Kidney (tissue), 14 donors: ENCODE measurements around the gene ADAMTS19. TPM values are rescaled to one million over a fixed set of nuclear protein-coding genes. Genes with fewer than 3 reads are reported as not detected.

Experiments
- DNase-seq, 5 donors: peaks; one replicate each; pipeline ENCODE4 v3.0.0-alpha.2; 2013 to 2020
- FAIRE-seq: peaks from 2 replicates; lab custom pipeline; 2012; peaks lifted over from hg19 to GRCh38; lab: Jason Lieb, UNC
- H3K27ac ChIP-seq, 2 donors: one replicate each; pipeline ENCODE4 v1.7.0; 2013; ENCODE audit warnings: low read depth in 2 of 2, low read length in 2 of 2, inconsistent platforms in 1 of 2
- H3K27me3 ChIP-seq: one replicate; pipeline ENCODE4 v1.7.1; 2013; ENCODE audit warnings: low read length, inconsistent platforms; ENCODE audit not compliant: control insufficient read depth, insufficient read depth
- H3K36me3 ChIP-seq, 3 donors: one replicate each; pipeline versions ENCODE4 v1.7.0 to v1.7.1; 2013; ENCODE audit warnings: low read length in 3 of 3, control low read depth in 1 of 3, inconsistent platforms in 1 of 3; ENCODE audit not compliant: insufficient read depth in 3 of 3, control insufficient read depth in 2 of 3
- H3K4me1 ChIP-seq, 3 donors: one replicate each; pipeline versions ENCODE4 v1.7.0 to v1.7.1; 2013; ENCODE audit warnings: low read length in 3 of 3, inconsistent platforms in 1 of 3, low read depth in 1 of 3; ENCODE audit not compliant: control insufficient read depth in 2 of 3, insufficient read depth in 2 of 3
- H3K4me3 ChIP-seq, 3 donors: one replicate each; pipeline versions ENCODE4 v1.7.0 to v1.8.1; 2013; ENCODE audit warnings: low read length in 3 of 3, control low read depth in 1 of 3, inconsistent platforms in 1 of 3
- H3K9ac ChIP-seq, 3 donors: one replicate each; pipeline versions ENCODE4 v1.7.0 to v1.7.1; 2013; ENCODE audit warnings: low read length in 3 of 3, control low read depth in 1 of 3, inconsistent platforms in 1 of 3
- H3K9me3 ChIP-seq, 3 donors: one replicate each; pipeline versions ENCODE4 v1.7.0 to v1.7.1; 2013; ENCODE audit warnings: low read length in 3 of 3, control low read depth in 1 of 3, inconsistent platforms in 1 of 3; ENCODE audit not compliant: control insufficient read depth in 2 of 3, insufficient read depth in 1 of 3
- intact Hi-C: fragments of 100-400 bp; cut with DNase I; formaldehyde crosslinking; loops from one replicate; pipeline ENCODE4 v1.11.1; 2022
- polyA plus RNA-seq: library from polyadenylated mRNA; stranded (reverse); fragments of 350-450 nt; fragmentation: Illumina TruSeq; extraction: RNeasy Lipid Tissue Mini Kit (QIAGEN cat#74804); gene quantifications from one replicate; pipeline ENCODE4 v1.2.3, GENCODE V29; 2014; ENCODE audit warnings: low read depth, low replicate concordance; ENCODE audit not compliant: insufficient read depth
- total RNA-seq: library from RNA; stranded (reverse); fragmentation: NEBNext Ultra II Directional; extraction: Animal tissue kit (Norgen Biotek cat#: 25700); gene quantifications from one replicate; pipeline ENCODE4 v1.2.1, GENCODE V29; 2021
- TF ChIP-seq, protein P1 (sequence below): IDR thresholded peaks from 3 replicates; pipeline ENCODE4 v1.5.1; 2012; ENCODE audit warnings: mild to moderate bottlenecking, moderate library complexity, borderline replicate concordance; ENCODE audit not compliant: insufficient read depth; ENCODE audit errors: extremely low read depth
- donor health status: control.
- donor health status: control.
- donor health status: control.
- donor health status: control.
- donor health status: control.
- donor health status: DM: yes; HTN: yes; CAD: no.
- donor health status: Normal renal cell carcinoma (clear cell type).

Gene ADAMTS19
- total and polyA plus RNA-seq, 2 donors from 2014 or later = 0.73 TPM; not detected in 1

DNA sequence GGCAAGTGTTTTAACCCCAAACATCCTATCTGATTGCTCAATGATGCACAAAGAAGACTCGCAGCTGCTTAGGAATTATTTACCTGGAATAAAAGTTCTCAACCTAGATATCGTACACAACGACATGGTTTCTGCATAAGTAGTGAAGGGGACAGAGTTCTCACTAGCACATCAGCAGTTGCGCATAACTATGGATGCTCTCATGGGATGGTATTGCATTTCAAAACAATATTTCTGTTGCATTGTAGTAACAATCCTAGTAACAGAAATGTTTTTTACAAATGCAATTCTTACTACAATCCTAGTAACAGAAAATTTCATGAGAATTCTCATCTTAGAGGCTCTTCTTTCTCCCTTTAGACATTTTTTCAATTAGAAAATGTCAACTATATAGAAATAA lies 193.3 kb downstream of the ADAMTS19 start:
- H3K9ac ChIP-seq = no peak overlapping the region
- H3K4me3 ChIP-seq = no peak overlapping the region
- H3K27me3 ChIP-seq = no peaks in the 10 kb centered on the region
- DNase-seq (no peak), FAIRE-seq (no peak)
- no peaks in the 10 kb centered on the region for H3K9me3 ChIP-seq
- intact Hi-C loops = no loop called here
- TF ChIP-seq, protein P1, sequence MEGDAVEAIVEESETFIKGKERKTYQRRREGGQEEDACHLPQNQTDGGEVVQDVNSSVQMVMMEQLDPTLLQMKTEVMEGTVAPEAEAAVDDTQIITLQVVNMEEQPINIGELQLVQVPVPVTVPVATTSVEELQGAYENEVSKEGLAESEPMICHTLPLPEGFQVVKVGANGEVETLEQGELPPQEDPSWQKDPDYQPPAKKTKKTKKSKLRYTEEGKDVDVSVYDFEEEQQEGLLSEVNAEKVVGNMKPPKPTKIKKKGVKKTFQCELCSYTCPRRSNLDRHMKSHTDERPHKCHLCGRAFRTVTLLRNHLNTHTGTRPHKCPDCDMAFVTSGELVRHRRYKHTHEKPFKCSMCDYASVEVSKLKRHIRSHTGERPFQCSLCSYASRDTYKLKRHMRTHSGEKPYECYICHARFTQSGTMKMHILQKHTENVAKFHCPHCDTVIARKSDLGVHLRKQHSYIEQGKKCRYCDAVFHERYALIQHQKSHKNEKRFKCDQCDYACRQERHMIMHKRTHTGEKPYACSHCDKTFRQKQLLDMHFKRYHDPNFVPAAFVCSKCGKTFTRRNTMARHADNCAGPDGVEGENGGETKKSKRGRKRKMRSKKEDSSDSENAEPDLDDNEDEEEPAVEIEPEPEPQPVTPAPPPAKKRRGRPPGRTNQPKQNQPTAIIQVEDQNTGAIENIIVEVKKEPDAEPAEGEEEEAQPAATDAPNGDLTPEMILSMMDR = no peak
- H3K4me1 ChIP-seq = no peaks in the 10 kb centered on the region
- no peak overlapping the region for H3K27ac ChIP-seq
- H3K36me3 ChIP-seq = no peaks in the 10 kb centered on the region

DNA sequence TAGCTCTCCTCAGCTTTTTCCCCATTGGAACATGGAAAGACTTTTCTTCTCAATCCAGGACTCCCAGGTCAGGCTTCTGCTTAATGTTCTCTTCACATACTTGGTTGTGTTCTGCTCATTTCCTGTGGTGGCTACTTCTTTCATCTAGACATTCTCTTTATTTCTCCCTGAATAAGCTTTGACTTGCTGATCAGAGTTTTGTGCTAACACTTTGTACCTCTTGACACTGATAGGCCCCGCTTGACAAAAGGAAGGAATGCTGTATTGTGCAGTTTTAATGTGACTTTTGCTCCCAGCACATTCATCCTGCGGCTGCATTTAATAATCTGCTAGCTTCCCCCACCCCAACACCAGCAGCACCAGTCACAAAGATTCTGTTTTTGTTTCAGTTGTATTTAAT lies 196.9 kb downstream of the ADAMTS19 start:
- TF ChIP-seq, protein P1 = no peak
- H3K9ac ChIP-seq = no peak overlapping the region
- no peak overlapping the region for H3K27ac ChIP-seq
- no peak overlapping the region for H3K4me3 ChIP-seq
- intact Hi-C loops = no loop called here
- DNase-seq (no peak), FAIRE-seq (no peak)
- no peaks in the 10 kb centered on the region for H3K4me1 ChIP-seq
- H3K27me3 ChIP-seq = no peaks in the 10 kb centered on the region
- H3K36me3 ChIP-seq = no peaks in the 10 kb centered on the region
- no peaks in the 10 kb centered on the region for H3K9me3 ChIP-seq

DNA sequence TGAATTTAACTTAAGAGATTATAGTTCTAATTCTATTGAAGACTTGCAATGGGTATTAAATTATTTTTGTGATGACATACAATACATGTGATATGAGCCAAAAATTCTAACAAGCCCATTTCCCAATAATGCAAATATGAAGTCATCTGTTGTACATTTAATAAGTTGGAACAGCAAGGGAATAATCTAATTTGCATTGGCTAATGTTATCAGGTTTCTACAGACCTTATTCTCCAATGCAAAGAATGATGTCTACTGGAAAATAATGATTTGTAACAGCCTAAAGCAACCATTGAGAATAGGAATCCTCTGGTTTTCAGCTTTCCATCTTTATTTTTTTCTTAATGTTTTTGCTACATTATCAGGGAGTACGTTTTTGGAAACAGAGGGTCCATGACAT lies 198.7 kb downstream of the ADAMTS19 start:
- Histone ChIP-seq H3K36me3 (no peaks in the 10 kb centered on the region), H3K27ac (no peak overlapping the region), H3K4me3 (no peak overlapping the region), H3K9me3 (no peaks in the 10 kb centered on the region), H3K4me1 (no peaks in the 10 kb centered on the region), H3K9ac (no peak overlapping the region), H3K27me3 (no peaks in the 10 kb centered on the region)
- DNase-seq = no peak
- TF ChIP-seq, protein P1 = no peak
- FAIRE-seq = no peak
- intact Hi-C loops = no loop called here
